HG02870 (cell line): ENCODE measurements around the gene CNNM2.
"Not testable (repeated sequence)": the region's sequence is repeated elsewhere in the genome, so short reads cannot be mapped to it uniquely, and the experiment has no call there.

ENCODE experiments used
- ATAC-seq: cut with Tn5 transposase; IDR thresholded peaks from one replicate; pipeline ENCODE4 v1.9.1; 2021; ENCODE audit warnings: mild to moderate bottlenecking, moderate library complexity; ENCODE audit not compliant: unreplicated experiment

CNNM2 gene

GRCh38 chr10:103130910-103131309 is 212.8 kb downstream of the CNNM2 start:
- ATAC-seq, result no peak

GRCh38 chr10:103135168-103135567 is 217.1 kb downstream of the CNNM2 start:
- not testable (repeated sequence) for ATAC-seq

GRCh38 chr10:103139803-103140202 is 221.7 kb downstream of the CNNM2 start:
- no peak for ATAC-seq
